Breast epithelium (tissue), 4 donors: Measurements from ENCODE around the gene LSM14B. TPM values are rescaled to one million over a fixed set of nuclear protein-coding genes. Genes with fewer than 3 reads are reported as not detected.
A peak's percentile ranks its signal among the peaks of the same experiment; 100 is the strongest.

Experiments used
- DNase-seq, 2 donors: peaks; one replicate each; pipeline ENCODE4 v3.0.0-alpha.2; 2019; ENCODE audit warnings: low spot score in 2 of 2
- H3K27ac ChIP-seq, 2 donors: fragments of 200-600 bp; sonication (generic) in 1 of 2; one replicate each; pipeline ENCODE4 v1.5.1; 2016 to 2019; ENCODE audit warnings: mild to moderate bottlenecking in 1 of 2
- H3K27me3 ChIP-seq, 2 donors: fragments of 200-600 bp; sonication (generic) in 1 of 2; one replicate each; pipeline versions ENCODE4 v1.5.1 to v1.6.0; 2017 to 2019; ENCODE audit warnings: control low read depth in 1 of 2, mild to moderate bottlenecking in 1 of 2
- H3K36me3 ChIP-seq: fragments of 200-600 bp; one replicate; pipeline ENCODE4 v1.5.1; 2019
- H3K4me1 ChIP-seq, 2 donors: fragments of 200-600 bp; sonication (generic); one replicate each; pipeline ENCODE4 v1.5.1; 2016 to 2019; ENCODE audit warnings: control low read depth in 1 of 2
- H3K4me3 ChIP-seq, 3 donors: fragments of 200-600 bp; sonication (generic); 1 replicate in 2 of 3; 2 replicates in 1 of 3; pipeline ENCODE4 v1.5.1; 2016 to 2019; ENCODE audit warnings: mild to moderate bottlenecking in 3 of 3, moderate library complexity in 2 of 3
- H3K9me3 ChIP-seq, 2 donors: fragments of 200-600 bp; sonication (generic) in 1 of 2; one replicate each; pipeline ENCODE4 v1.5.1; 2016 to 2019; ENCODE audit warnings: control low read depth in 1 of 2
- POLR2A ChIP-seq: fragments of 450-650 bp; IDR thresholded peaks from one replicate; pipeline ENCODE4 v1.6.1; 2016; ENCODE audit warnings: antibody characterized with exemption, mild to moderate bottlenecking, moderate library complexity
- POLR2AphosphoS5 ChIP-seq, 3 donors: sonication (generic); formaldehyde crosslinking; IDR thresholded peaks; one replicate each; pipeline ENCODE4 v1.6.1; 2017; ENCODE audit warnings: antibody characterized with exemption in 3 of 3
- intact Hi-C: fragments of 100-400 bp; cut with DNase I; formaldehyde crosslinking; loops from one replicate; pipeline ENCODE4 v1.15.1; 2023; ENCODE audit warnings: low total_unique reads
- total RNA-seq, 3 donors: library from RNA; depleted of rRNA; stranded (reverse); fragments of >200 nt; gene quantifications; one replicate each; pipeline ENCODE4 v1.1.0, GENCODE V29; 2016
- TF ChIP-seq, protein P1 (sequence below), 3 donors: fragments of 450-650 bp; IDR thresholded peaks; one replicate each; pipeline ENCODE4 v1.5.1; 2016 to 2017; ENCODE audit warnings: antibody characterized with exemption in 3 of 3, mild to moderate bottlenecking in 3 of 3, moderate library complexity in 3 of 3

LSM14B gene
- total RNA-seq, 3 donors from 2014 or later: 20.6 to 26.5 (median 25.6) TPM

DNA sequence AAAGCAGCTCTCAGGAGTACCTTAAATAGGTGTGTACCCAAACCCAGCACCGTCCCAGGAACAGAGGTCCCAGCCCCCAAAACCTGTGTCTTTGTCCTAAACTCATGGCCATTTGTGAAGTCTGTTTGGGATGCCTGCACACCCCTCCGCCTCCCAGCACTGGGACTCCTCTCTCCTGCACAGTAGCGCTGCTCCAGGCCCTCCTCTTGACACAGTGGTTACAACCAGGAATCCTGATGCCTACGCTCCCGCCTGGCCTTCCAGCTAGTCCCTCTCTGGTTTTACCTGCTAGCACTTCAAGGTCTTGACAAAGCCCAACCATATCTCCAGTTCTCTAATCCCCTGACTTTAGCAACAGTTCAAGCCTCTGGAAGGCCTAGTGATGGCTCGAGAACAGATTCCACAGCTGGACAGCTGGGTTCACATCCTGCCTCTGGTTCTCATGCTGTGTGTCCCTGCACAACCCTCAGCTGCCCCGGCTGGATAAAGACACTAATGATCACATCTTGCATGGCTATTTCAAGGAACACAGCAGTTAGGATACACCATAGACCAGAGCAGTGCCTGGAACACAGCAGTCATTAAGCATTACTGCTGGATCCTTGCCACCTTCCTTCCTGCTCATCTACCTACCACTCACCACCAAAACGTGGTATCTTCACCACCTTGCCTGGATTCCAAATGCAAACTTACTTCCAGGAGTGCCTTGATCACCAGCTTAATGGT, 15.4 kb downstream of the LSM14B start:
- peaks cover 13% of the 10 kb centered on the region for H3K36me3 ChIP-seq
- no peaks in the 10 kb centered on the region for H3K9me3 ChIP-seq
- no peak overlapping the region for H3K4me3 ChIP-seq
- H3K27me3 ChIP-seq: no peaks in the 10 kb centered on the region
- intact Hi-C loops: no loop called here
- no peak for DNase-seq
- no peak for TF ChIP-seq POLR2AphosphoS5 (IDR thresholded peaks at IDR 0.05)
- TF ChIP-seq, protein P1, sequence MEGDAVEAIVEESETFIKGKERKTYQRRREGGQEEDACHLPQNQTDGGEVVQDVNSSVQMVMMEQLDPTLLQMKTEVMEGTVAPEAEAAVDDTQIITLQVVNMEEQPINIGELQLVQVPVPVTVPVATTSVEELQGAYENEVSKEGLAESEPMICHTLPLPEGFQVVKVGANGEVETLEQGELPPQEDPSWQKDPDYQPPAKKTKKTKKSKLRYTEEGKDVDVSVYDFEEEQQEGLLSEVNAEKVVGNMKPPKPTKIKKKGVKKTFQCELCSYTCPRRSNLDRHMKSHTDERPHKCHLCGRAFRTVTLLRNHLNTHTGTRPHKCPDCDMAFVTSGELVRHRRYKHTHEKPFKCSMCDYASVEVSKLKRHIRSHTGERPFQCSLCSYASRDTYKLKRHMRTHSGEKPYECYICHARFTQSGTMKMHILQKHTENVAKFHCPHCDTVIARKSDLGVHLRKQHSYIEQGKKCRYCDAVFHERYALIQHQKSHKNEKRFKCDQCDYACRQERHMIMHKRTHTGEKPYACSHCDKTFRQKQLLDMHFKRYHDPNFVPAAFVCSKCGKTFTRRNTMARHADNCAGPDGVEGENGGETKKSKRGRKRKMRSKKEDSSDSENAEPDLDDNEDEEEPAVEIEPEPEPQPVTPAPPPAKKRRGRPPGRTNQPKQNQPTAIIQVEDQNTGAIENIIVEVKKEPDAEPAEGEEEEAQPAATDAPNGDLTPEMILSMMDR (IDR thresholded peaks at IDR 0.05): no peak
- TF ChIP-seq POLR2A: no peak
- peak overlapping the region in 1 of 2 donors; percentile 1 for H3K27ac ChIP-seq
- peaks cover 0 to 12% of the 10 kb centered on the region in 2 donors for H3K4me1 ChIP-seq

DNA sequence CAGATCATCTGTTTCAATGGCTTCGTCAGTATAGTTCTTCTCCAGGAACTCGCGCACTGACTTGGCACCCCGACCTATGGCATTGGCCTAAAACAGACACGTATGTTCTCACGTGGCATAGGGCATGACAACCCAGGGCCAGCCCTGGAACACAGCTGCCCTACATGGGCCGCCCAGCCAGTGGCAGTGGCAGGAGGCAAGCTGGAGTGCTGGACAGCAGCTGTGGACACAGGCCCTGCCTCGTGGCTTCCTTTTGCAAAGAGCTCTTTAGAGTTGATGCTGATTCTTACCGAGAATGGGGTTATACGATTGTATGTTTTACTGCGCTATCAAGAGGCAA, 15.9 kb downstream of the LSM14B start:
- Histone ChIP-seq H3K9me3 (no peaks in the 10 kb centered on the region), H3K4me1 (peaks cover 0 to 12% of the 10 kb centered on the region in 2 donors), H3K4me3 (no peak overlapping the region), H3K27me3 (no peaks in the 10 kb centered on the region), H3K36me3 (peaks cover 13% of the 10 kb centered on the region), H3K27ac (no peak overlapping the region)
- no peak for DNase-seq
- intact Hi-C loops: no loop called here
- TF ChIP-seq, protein P1 (IDR thresholded peaks at IDR 0.05): no peak
- TF ChIP-seq POLR2A (no peak), POLR2AphosphoS5 (IDR thresholded peaks at IDR 0.05) (no peak)

DNA sequence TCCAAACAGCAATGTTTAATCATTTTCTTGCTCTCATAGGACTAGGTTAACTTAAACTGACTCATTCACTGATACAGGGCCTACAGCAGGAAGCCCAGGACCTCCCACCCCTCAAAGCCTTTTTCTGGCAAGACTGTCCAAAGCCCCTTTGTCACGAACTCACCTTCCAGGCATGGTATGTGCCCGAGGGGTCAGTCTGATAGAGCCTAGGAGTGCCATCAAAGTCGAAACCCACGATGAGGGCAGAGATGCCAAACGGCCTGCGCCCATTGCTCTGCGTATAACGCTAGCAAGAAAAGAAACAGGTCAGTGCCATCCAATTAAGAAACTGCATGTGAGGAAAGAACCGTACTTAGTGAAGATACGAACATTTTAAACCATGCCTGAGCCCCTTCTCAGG, 16.6 kb downstream of the LSM14B start:
- no peak overlapping the region for H3K4me3 ChIP-seq
- H3K27ac ChIP-seq: no peak overlapping the region
- H3K27me3 ChIP-seq: no peaks in the 10 kb centered on the region
- peaks cover 13% of the 10 kb centered on the region for H3K36me3 ChIP-seq
- TF ChIP-seq, protein P1 (IDR thresholded peaks at IDR 0.05): no peak
- TF ChIP-seq POLR2A (no peak), POLR2AphosphoS5 (IDR thresholded peaks at IDR 0.05) (no peak)
- intact Hi-C loops: no loop called here
- no peaks in the 10 kb centered on the region for H3K9me3 ChIP-seq
- H3K4me1 ChIP-seq: peaks cover 0 to 12% of the 10 kb centered on the region in 2 donors
- DNase-seq: no peak

DNA sequence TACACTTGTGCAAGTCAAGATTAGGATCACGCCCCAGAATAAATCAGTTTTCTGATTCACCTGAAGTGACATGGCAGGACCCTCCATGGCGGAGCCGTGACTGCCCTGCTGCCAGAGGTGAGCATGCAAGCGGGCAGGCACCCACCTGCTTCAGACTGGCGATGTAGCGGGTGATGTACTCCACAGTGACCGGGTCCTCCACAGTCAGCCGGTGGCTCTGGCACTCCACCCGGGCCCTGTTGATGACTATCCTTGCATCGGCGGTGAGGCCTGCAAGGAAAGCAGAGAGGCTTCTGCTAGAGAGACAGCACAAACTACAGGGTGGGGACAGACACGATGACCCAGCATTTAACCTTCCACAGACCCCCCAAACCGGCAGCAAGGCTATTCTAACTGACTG, 17.4 kb downstream of the LSM14B start:
- no peaks in the 10 kb centered on the region for H3K9me3 ChIP-seq
- TF ChIP-seq POLR2AphosphoS5 (IDR thresholded peaks at IDR 0.05) (no peak), POLR2A (no peak)
- TF ChIP-seq, protein P1 (IDR thresholded peaks at IDR 0.05): no peak
- peaks cover 0 to 13% of the 10 kb centered on the region in 2 donors for H3K4me1 ChIP-seq
- peak overlapping the region in 1 of 2 donors; percentile 14 for H3K27ac ChIP-seq
- H3K36me3 ChIP-seq: peaks cover 13% of the 10 kb centered on the region
- no peak overlapping the region for H3K4me3 ChIP-seq
- H3K27me3 ChIP-seq: no peaks in the 10 kb centered on the region
- no peak for DNase-seq
- intact Hi-C loops: no loop called here

DNA sequence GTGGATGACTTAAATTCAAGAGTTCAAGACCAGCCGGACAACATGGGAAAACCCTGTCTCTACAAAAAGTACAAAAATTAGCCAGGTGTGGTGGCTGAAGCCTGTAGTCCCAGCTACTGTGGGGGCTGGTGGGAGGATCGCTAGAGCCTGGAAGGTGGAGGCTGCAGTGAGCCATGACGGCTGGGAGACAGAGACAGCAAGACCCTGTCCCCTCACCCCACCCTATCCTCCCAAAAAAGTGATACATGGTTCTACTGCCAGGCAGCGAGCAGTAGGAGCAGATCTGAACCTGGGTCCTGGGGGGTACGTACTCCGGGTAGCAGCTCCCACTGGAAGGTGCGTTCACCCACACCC, 18.7 kb downstream of the LSM14B start:
- TF ChIP-seq, protein P1 (IDR thresholded peaks at IDR 0.05): no peak
- TF ChIP-seq POLR2AphosphoS5 (IDR thresholded peaks at IDR 0.05) (no peak), POLR2A (no peak)
- Histone ChIP-seq H3K4me1 (peaks cover 0 to 15% of the 10 kb centered on the region in 2 donors), H3K4me3 (peak overlapping the region; percentile 75 to 85 (median 82)), H3K27ac (peak overlapping the region; percentile 96 to 100), H3K36me3 (peaks cover 13% of the 10 kb centered on the region), H3K27me3 (no peaks in the 10 kb centered on the region), H3K9me3 (no peaks in the 10 kb centered on the region)
- intact Hi-C loops: no loop called here
- no peak for DNase-seq
